Activated B cell treated with CpG ODN at 0.5 μM for 24 hours (primary cell): Measurements from ENCODE around the gene PAXX. TPM values are rescaled to one million over a fixed set of nuclear protein-coding genes. Genes with fewer than 3 reads are reported as not detected.

Experiments
- ATAC-seq: fragments of 200-7000 bp; cut with Tn5 transposase; one replicate; pipeline ENCODE4 v1.10.0; 2021; ENCODE audit warnings: low read depth, mild to moderate bottlenecking, moderate library complexity
- CTCF ChIA-PET: fragments of 350-600 bp; sonication (Branson Sonifier 250); formaldehyde crosslinking; loops from one replicate; lab custom pipeline; 2021; ENCODE audit warnings: antibody characterized with exemption; lab: Charles Lee
- POLR2A ChIA-PET: fragments of 350-600 bp; sonication (Branson Sonifier 250); formaldehyde crosslinking; loops from one replicate; lab custom pipeline; 2021; ENCODE audit warnings: antibody characterized with exemption; lab: Charles Lee
- DNase-seq: peaks from one replicate; pipeline ENCODE4 v3.0.0; 2022
- H3K27ac Mint-ChIP-seq: one replicate; pipeline ENCODE4 v1.8.0; 2020; ENCODE audit warnings: mixed read lengths
- H3K27me3 Mint-ChIP-seq: one replicate; pipeline ENCODE4 v1.8.0; 2021; ENCODE audit warnings: mixed read lengths
- H3K36me3 Mint-ChIP-seq: one replicate; pipeline ENCODE4 v1.8.0; 2021; ENCODE audit warnings: low read depth, mixed read lengths
- H3K4me1 Mint-ChIP-seq: one replicate; pipeline ENCODE4 v1.8.0; 2021; ENCODE audit warnings: mixed read lengths
- H3K4me3 Mint-ChIP-seq: one replicate; pipeline ENCODE4 v1.8.0; 2020; ENCODE audit warnings: mild to moderate bottlenecking, mixed read lengths
- H3K9me3 Mint-ChIP-seq: one replicate; pipeline ENCODE4 v1.8.0; 2020; ENCODE audit warnings: mixed read lengths
- CTCF ChIP-seq: fragments of 200-600 bp; IDR thresholded peaks from one replicate; pipeline ENCODE4 v1.8.0; 2022; ENCODE audit warnings: antibody characterized with exemption, mild to moderate bottlenecking
- intact Hi-C: fragments of 100-400 bp; cut with micrococcal nuclease; formaldehyde crosslinking; loops from one replicate; pipeline ENCODE4 v1.15.1; 2024
- total RNA-seq: library from RNA; stranded (reverse); gene quantifications from 2 replicates; pipeline ENCODE4 v1.2.3, GENCODE V29; 2022

PAXX gene
- total RNA-seq, 1 donor from 2014 or later = 47.8 TPM

DNA sequence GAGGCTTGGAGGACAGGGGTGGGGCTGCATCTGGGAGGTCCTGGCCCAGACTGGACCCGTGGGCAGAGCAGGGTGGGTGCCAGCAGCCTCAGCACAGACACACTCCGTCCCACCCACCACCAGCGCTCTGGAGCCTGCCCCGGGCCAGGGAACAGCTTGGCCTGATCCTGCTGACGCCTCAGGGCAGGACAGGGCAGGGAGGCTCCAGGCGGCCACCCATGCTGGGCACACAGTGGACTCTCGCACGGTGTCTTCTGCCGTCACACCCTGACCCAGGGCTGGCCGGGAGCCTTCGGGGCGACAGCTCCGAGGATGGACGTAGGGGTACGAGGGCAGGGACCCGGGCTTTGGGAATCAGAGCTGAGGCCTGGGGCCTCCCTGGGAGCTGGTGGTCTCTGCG is 23.1 kb upstream of the PAXX start:
- CTCF ChIA-PET = no interaction called here
- peaks cover 9% of the 10 kb centered on the region for H3K4me1 Mint-ChIP-seq
- H3K36me3 Mint-ChIP-seq = no peaks in the 10 kb centered on the region
- no peak for ATAC-seq
- intact Hi-C loops = no loop called here
- no peak overlapping the region for H3K27ac Mint-ChIP-seq
- no peak for DNase-seq
- H3K9me3 Mint-ChIP-seq = no peaks in the 10 kb centered on the region
- TF ChIP-seq CTCF = no peak
- no peak overlapping the region for H3K4me3 Mint-ChIP-seq
- POLR2A ChIA-PET = no interaction called here
- peaks cover 11% of the 10 kb centered on the region for H3K27me3 Mint-ChIP-seq

DNA sequence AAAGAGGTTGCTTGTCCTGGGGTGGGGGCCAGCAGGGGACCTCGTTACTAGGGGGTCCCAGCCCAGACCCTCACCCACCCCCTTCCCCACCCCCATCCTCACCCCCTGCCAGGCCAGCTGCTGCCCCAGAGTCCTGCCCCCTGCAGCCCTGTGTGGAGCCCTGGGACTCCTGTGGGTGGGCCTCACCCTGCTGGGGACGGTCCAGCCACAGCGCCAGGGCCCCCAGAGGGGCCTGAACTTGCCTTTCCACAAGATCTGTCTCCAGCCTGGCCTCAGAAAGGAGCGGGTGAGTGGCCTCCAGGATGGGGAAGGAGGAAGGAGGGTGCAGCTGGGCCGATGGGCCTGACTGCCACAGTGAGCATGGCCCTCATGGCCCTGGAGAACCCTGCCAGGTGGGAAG is 22.4 kb upstream of the PAXX start:
- Mint-ChIP-seq H3K27me3 (peaks cover 11% of the 10 kb centered on the region), H3K36me3 (no peaks in the 10 kb centered on the region), H3K4me3 (no peak overlapping the region), H3K27ac (no peak overlapping the region), H3K9me3 (no peaks in the 10 kb centered on the region), H3K4me1 (peaks cover 9% of the 10 kb centered on the region)
- CTCF ChIA-PET = no interaction called here
- POLR2A ChIA-PET = no interaction called here
- no peak for TF ChIP-seq CTCF
- intact Hi-C loops = no loop called here
- DNase-seq = no peak
- no peak for ATAC-seq

- TF ChIP-seq CTCF = no peak
- CTCF ChIA-PET = no interaction called here
- POLR2A ChIA-PET = no interaction called here
- intact Hi-C loops = no loop called here
- DNase-seq (no peak), ATAC-seq (no peak)
- peaks cover 9% of the 10 kb centered on the region for H3K4me1 Mint-ChIP-seq
- H3K36me3 Mint-ChIP-seq = no peaks in the 10 kb centered on the region
- peaks cover 11% of the 10 kb centered on the region for H3K27me3 Mint-ChIP-seq
- H3K27ac Mint-ChIP-seq = no peak overlapping the region
- no peak overlapping the region for H3K4me3 Mint-ChIP-seq
- H3K9me3 Mint-ChIP-seq = no peaks in the 10 kb centered on the region
These were observed 21.9 kb upstream of the PAXX start for GRCh38 chr9:136970361-136970760.

- no peaks in the 10 kb centered on the region for H3K4me1 Mint-ChIP-seq
- ATAC-seq = no peak
- peaks cover 9% of the 10 kb centered on the region for H3K27me3 Mint-ChIP-seq
- H3K27ac Mint-ChIP-seq = no peak overlapping the region
- POLR2A ChIA-PET = no interaction called here
- no peak overlapping the region for H3K4me3 Mint-ChIP-seq
- intact Hi-C loops = no loop called here
- H3K36me3 Mint-ChIP-seq = no peaks in the 10 kb centered on the region
- DNase-seq = no peak
- CTCF ChIA-PET = interaction anchor here (1.4 kb wide), 1 partner anchor 21 kb away, joined by 3 read pairs; no protein-coding TSS in a partner anchor
- H3K9me3 Mint-ChIP-seq = no peaks in the 10 kb centered on the region
- TF ChIP-seq CTCF = no peak
These were observed 20.5 kb upstream of the PAXX start for GRCh38 chr9:136971746-136972145.

GRCh38 chr9:136972335-136972734 is 19.9 kb upstream of the PAXX start:
- intact Hi-C loops = no loop called here
- H3K4me1 Mint-ChIP-seq = no peaks in the 10 kb centered on the region
- no peak for DNase-seq
- POLR2A ChIA-PET = no interaction called here
- H3K36me3 Mint-ChIP-seq = no peaks in the 10 kb centered on the region
- no peak for TF ChIP-seq CTCF
- CTCF ChIA-PET = interaction anchor here (1.4 kb wide), 1 partner anchor 21 kb away, joined by 3 read pairs; no protein-coding TSS in a partner anchor
- H3K27ac Mint-ChIP-seq = no peak overlapping the region
- H3K4me3 Mint-ChIP-seq = no peak overlapping the region
- H3K27me3 Mint-ChIP-seq = peaks cover 12% of the 10 kb centered on the region
- no peak for ATAC-seq
- no peaks in the 10 kb centered on the region for H3K9me3 Mint-ChIP-seq
